ENCODE results near the gene KCNJ9.

DNA sequence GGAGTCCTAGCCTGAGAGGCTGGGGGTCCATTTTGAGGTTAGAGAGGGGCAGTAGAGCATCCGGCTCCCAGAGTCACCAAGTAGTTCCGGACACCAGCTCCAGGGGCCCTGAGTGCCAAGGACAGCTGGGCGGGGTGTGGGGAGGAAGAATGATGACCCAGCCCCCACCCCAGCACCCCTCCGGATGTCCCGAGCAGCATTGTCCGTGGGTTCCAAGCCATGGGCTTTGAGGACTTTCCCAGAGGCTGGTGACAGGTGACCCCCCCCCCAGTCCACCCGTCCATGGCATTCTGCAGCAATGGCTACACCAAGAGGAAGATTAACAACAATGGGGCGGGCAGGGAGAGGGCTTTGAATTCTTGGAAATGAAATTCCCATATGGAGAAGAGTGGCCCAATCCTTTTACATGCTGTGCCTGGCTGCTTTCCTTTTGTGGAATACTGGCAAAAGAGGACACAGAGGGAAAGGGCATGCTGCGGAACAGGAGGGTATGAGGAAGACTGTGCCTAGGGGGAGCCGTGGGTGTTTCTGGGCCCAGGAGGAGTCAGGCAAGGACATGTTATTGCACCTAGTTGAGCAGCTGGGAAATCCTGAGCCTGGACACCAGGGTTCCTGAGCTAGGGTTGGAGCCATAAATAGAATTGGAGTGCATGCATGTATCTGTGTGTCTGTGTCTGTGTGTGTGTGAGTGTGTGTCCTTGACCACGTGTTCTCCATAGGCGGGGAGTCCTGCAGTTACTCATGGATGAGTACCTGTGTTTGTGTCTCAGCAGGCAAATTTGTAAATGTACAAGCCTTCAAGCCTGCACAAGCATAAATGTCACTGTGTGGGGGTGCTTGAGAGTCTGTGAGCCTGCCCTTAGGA is 35.2 kb downstream of the KCNJ9 start:
- TF ChIP-seq CTBP1 (IDR thresholded peaks at IDR 0.05; ENCODE audit: borderline replicate concordance) = no peak
- TF ChIP-seq FOXA1 (IDR thresholded peaks at IDR 0.05) = no peak
- TF ChIP-seq HDGF (IDR thresholded peaks at IDR 0.05; ENCODE audit: borderline replicate concordance) = no peak
- no peak for TF ChIP-seq SUZ12 (IDR thresholded peaks at IDR 0.05)
- no peak for TF ChIP-seq SP1 (IDR thresholded peaks at IDR 0.05)
- no peak for TF ChIP-seq NFRKB (IDR thresholded peaks at IDR 0.05)
- no peak for TF ChIP-seq FOXK2 (IDR thresholded peaks at IDR 0.05)
- TF ChIP-seq BHLHE40 (IDR thresholded peaks at IDR 0.05; ENCODE audit: borderline replicate concordance) = no peak
- TF ChIP-seq ELF4 (IDR thresholded peaks at IDR 0.05) = no peak
- TF ChIP-seq FOXM1 (IDR thresholded peaks at IDR 0.05; ENCODE audit: borderline replicate concordance) = no peak
- no peak for TF ChIP-seq TARDBP (IDR thresholded peaks at IDR 0.05)
- no peak for TF ChIP-seq L3MBTL2 (conservative IDR thresholded peaks at IDR 0.05)
- no peak for TF ChIP-seq ZNF384 (IDR thresholded peaks at IDR 0.05)
- TF ChIP-seq LEF1 (IDR thresholded peaks at IDR 0.05; ENCODE audit: borderline replicate concordance) = no peak

All from HEK293T (cell line).